CD4-positive, alpha-beta T cell (primary cell): Measurements from ENCODE around the gene PGBD5. TPM values are rescaled to one million over a fixed set of nuclear protein-coding genes. Genes with fewer than 3 reads are reported as not detected.

Experiments
- ATAC-seq: fragments of 200-7000 bp; cut with Tn5 transposase; one replicate; pipeline ENCODE4 v1.10.0; 2022; ENCODE audit warnings: mild to moderate bottlenecking; ENCODE audit not compliant: poor library complexity
- CTCF ChIA-PET: fragments of 350-600 bp; sonication (Branson Sonifier 250); formaldehyde crosslinking; loops from one replicate; lab custom pipeline; 2021; ENCODE audit warnings: antibody characterized with exemption, inconsistent platforms; lab: Charles Lee
- POLR2A ChIA-PET: fragments of 350-600 bp; sonication (Branson Sonifier 250); formaldehyde crosslinking; loops from one replicate; lab custom pipeline; 2021; ENCODE audit warnings: antibody characterized with exemption, inconsistent platforms; lab: Charles Lee
- DNase-seq, 14 experiments: peaks; one replicate each; pipeline ENCODE4 v3.0.0-alpha.2; 2013 to 2020; ENCODE audit warnings: mixed read lengths in 2 of 14
- H3K27ac ChIP-seq, 2 donors: one replicate each; pipeline versions ENCODE4 v1.5.1 to v1.7.0; 2013; ENCODE audit warnings: low read length in 2 of 2, low read depth in 1 of 2, mild to moderate bottlenecking in 1 of 2
- H3K27me3 ChIP-seq, 2 experiments: 1 replicate in 1 of 2; 2 replicates in 1 of 2; pipeline versions ENCODE4 v1.6.1 to v1.7.0; 2013; ENCODE audit warnings: low read length in 2 of 2, control low read depth in 1 of 2, mild to moderate bottlenecking in 1 of 2, moderate library complexity in 1 of 2; ENCODE audit not compliant: insufficient read depth in 2 of 2, control insufficient read depth in 1 of 2
- H3K36me3 ChIP-seq: one replicate; pipeline ENCODE4 v1.6.1; 2013; ENCODE audit warnings: low read length, control low read depth; ENCODE audit not compliant: insufficient read depth
- H3K4me1 ChIP-seq: one replicate; pipeline ENCODE4 v1.6.1; 2013; ENCODE audit warnings: low read length, control low read depth; ENCODE audit not compliant: insufficient read depth
- H3K4me3 ChIP-seq: one replicate; pipeline ENCODE4 v1.5.1; 2013; ENCODE audit warnings: mild to moderate bottlenecking, low read length, moderate library complexity
- H3K9me3 ChIP-seq, 2 experiments: 1 replicate in 1 of 2; 2 replicates in 1 of 2; pipeline versions ENCODE4 v1.6.1 to v1.7.0; 2013; ENCODE audit warnings: low read length in 2 of 2, mild to moderate bottlenecking in 2 of 2, control low read depth in 1 of 2, moderate library complexity in 1 of 2; ENCODE audit not compliant: control insufficient read depth in 1 of 2, insufficient read depth in 1 of 2
- H3K27ac Mint-ChIP-seq: one replicate; pipeline ENCODE4 v1.8.0; 2020; ENCODE audit warnings: mixed read lengths
- H3K27me3 Mint-ChIP-seq: one replicate; pipeline ENCODE4 v1.8.0; 2021; ENCODE audit warnings: mixed read lengths
- H3K36me3 Mint-ChIP-seq: one replicate; pipeline ENCODE4 v1.8.0; 2021; ENCODE audit warnings: low read depth, mixed read lengths
- H3K4me1 Mint-ChIP-seq: one replicate; pipeline ENCODE4 v1.8.0; 2021; ENCODE audit warnings: low read depth, mixed read lengths
- H3K4me3 Mint-ChIP-seq: one replicate; pipeline ENCODE4 v1.8.0; 2020; ENCODE audit warnings: mild to moderate bottlenecking, mixed read lengths
- H3K9me3 Mint-ChIP-seq: one replicate; pipeline ENCODE4 v1.8.0; 2020; ENCODE audit warnings: mixed read lengths
- intact Hi-C, 2 experiments: fragments of 100-400 bp; cut with DNase I in 1 of 2; cut with micrococcal nuclease in 1 of 2; formaldehyde crosslinking; loops; one replicate each; pipeline versions ENCODE4 v1.15.1 to v1.9.0; 2023 to 2025; cut with DNase I, micrococcal nuclease
- total RNA-seq, 174 experiments: library from RNA in 2 of 174; stranded (reverse) in 2 of 174; gene quantifications; one replicate each; pipeline ENCODE4 v1.2.3 and lab custom pipeline; 2021 to 2026
- TF ChIP-seq, protein P1 (sequence below): fragments of 200-600 bp; IDR thresholded peaks from one replicate; pipeline ENCODE4 v1.8.0; 2022; ENCODE audit warnings: antibody characterized with exemption, mild to moderate bottlenecking

The PGBD5 gene
- total RNA-seq, 2 experiments from 2014 or later: not detected

DNA sequence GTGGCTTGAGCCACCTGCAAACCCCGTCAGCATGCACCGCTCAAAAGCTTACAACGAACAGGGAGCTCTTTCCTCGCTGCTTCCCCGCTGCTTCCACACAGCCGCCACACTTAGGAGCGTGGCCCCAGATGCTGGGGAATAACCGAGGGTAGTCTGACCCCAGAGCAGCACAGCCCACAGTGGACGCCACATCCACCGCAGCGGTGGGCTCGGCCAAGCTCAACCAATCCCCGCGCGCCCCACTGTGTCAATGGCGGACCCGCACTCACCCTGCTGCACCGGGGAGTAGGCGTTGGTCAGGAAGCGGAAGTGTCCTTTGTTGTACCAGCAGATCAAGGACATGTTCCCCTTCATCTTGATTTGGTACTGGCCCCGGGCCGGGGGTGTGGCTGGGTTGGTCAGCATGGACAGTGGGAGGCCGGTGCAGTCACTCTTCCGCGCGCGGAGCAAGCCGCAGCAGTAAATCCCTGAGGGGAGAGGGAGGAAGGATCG lies 93.5 kb downstream of the PGBD5 start:
- POLR2A ChIA-PET: no interaction called here
- CTCF ChIA-PET: no interaction called here
- intact Hi-C loops: no loop called here
- H3K36me3 Mint-ChIP-seq: no peaks in the 10 kb centered on the region
- H3K4me1 ChIP-seq: no peaks in the 10 kb centered on the region
- H3K9me3 ChIP-seq: peaks cover 0 to 6% of the 10 kb centered on the region in 2 experiments
- no peak overlapping the region for H3K4me3 ChIP-seq
- no peaks in the 10 kb centered on the region for H3K9me3 Mint-ChIP-seq
- TF ChIP-seq, protein P1, sequence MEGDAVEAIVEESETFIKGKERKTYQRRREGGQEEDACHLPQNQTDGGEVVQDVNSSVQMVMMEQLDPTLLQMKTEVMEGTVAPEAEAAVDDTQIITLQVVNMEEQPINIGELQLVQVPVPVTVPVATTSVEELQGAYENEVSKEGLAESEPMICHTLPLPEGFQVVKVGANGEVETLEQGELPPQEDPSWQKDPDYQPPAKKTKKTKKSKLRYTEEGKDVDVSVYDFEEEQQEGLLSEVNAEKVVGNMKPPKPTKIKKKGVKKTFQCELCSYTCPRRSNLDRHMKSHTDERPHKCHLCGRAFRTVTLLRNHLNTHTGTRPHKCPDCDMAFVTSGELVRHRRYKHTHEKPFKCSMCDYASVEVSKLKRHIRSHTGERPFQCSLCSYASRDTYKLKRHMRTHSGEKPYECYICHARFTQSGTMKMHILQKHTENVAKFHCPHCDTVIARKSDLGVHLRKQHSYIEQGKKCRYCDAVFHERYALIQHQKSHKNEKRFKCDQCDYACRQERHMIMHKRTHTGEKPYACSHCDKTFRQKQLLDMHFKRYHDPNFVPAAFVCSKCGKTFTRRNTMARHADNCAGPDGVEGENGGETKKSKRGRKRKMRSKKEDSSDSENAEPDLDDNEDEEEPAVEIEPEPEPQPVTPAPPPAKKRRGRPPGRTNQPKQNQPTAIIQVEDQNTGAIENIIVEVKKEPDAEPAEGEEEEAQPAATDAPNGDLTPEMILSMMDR: no peak
- no peak overlapping the region for H3K27ac Mint-ChIP-seq
- H3K27me3 Mint-ChIP-seq: peaks cover 21% of the 10 kb centered on the region
- no peaks in the 10 kb centered on the region for H3K4me1 Mint-ChIP-seq
- no peak overlapping the region for H3K27ac ChIP-seq
- DNase-seq: no peak
- no peaks in the 10 kb centered on the region for H3K36me3 ChIP-seq
- H3K4me3 Mint-ChIP-seq: no peak overlapping the region
- peaks cover 0 to 7% of the 10 kb centered on the region in 2 experiments for H3K27me3 ChIP-seq
- no peak for ATAC-seq

DNA sequence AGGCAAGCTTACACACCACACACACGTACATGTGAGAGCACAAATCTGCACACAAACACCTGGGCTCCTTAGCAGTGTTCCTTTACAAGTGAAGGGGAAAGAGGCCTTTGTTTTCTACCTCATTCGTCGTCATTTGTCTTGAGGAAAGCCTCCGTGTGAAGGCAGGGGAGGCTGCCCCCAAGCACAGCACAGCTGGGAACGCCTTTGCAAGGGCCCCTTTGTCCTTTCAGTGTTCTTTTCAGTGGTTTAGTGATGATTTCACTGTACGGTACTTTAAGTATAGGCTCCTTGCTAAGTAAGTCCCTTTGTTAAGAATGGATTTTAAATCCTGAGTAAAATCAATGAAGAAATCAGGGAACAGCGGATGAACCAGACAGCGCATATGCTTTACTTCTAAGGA lies 94.1 kb downstream of the PGBD5 start:
- CTCF ChIA-PET: no interaction called here
- no peak overlapping the region for H3K4me3 Mint-ChIP-seq
- no peak for ATAC-seq
- H3K4me1 Mint-ChIP-seq: no peaks in the 10 kb centered on the region
- Histone ChIP-seq H3K36me3 (no peaks in the 10 kb centered on the region), H3K9me3 (peaks cover 0 to 6% of the 10 kb centered on the region in 2 experiments), H3K4me1 (no peaks in the 10 kb centered on the region), H3K4me3 (no peak overlapping the region), H3K27ac (no peak overlapping the region), H3K27me3 (peaks cover 0 to 7% of the 10 kb centered on the region in 2 experiments)
- TF ChIP-seq, protein P1: no peak
- H3K9me3 Mint-ChIP-seq: no peaks in the 10 kb centered on the region
- DNase-seq: no peak
- H3K27ac Mint-ChIP-seq: no peak overlapping the region
- H3K36me3 Mint-ChIP-seq: no peaks in the 10 kb centered on the region
- POLR2A ChIA-PET: no interaction called here
- intact Hi-C loops: no loop called here
- peaks cover 21% of the 10 kb centered on the region for H3K27me3 Mint-ChIP-seq

DNA sequence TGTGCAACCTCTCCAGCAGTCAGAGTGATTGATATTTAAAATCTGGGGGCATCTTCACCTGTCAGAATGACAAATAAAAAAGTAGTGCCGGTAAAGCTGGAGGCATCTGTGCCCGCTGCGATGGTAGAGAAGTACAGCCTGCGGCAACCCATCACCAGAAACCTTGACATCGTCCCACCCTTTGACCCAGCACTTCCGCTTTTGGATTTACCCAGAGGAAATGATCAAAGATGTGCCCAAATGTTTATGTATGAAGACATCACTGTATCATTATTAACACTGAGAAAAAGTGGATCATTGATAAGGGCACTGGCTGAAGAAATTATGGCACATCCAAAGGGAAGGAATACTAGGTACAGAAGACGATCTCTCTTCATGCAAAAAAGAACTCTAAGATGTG lies 96.0 kb downstream of the PGBD5 start:
- Histone ChIP-seq H3K9me3 (peaks cover 0 to 6% of the 10 kb centered on the region in 2 experiments), H3K4me1 (no peaks in the 10 kb centered on the region), H3K27ac (no peak overlapping the region), H3K27me3 (peaks cover 0 to 7% of the 10 kb centered on the region in 2 experiments), H3K36me3 (no peaks in the 10 kb centered on the region), H3K4me3 (no peak overlapping the region)
- H3K36me3 Mint-ChIP-seq: no peaks in the 10 kb centered on the region
- H3K4me3 Mint-ChIP-seq: no peak overlapping the region
- ATAC-seq (no peak), DNase-seq (no peak)
- no peak overlapping the region for H3K27ac Mint-ChIP-seq
- ChIA-PET POLR2A (no interaction called here), CTCF (interaction anchor here (0.5 kb wide), 1 partner anchor 93 kb away, joined by 3 read pairs; no protein-coding TSS in a partner anchor)
- TF ChIP-seq, protein P1: no peak
- no peaks in the 10 kb centered on the region for H3K4me1 Mint-ChIP-seq
- H3K9me3 Mint-ChIP-seq: no peaks in the 10 kb centered on the region
- peaks cover 21% of the 10 kb centered on the region for H3K27me3 Mint-ChIP-seq
- intact Hi-C loops: no loop called here
